ENCODE results near the gene ARHGAP8.

GRCh38 chr22:44804327-44804726 lies 52.0 kb downstream of the ARHGAP8 start:
- TF ChIP-seq CTCF (IDR thresholded peaks at IDR 0.05; ENCODE audit: poor library complexity, severe bottlenecking), result no peak
- no peak for TF ChIP-seq POLR2AphosphoS5 (IDR thresholded peaks at IDR 0.05)
- no peak for TF ChIP-seq EP300 (conservative IDR thresholded peaks at IDR 0.05; ENCODE audit: poor library complexity, severe bottlenecking)

Data from neural cell (in vitro differentiated cells).